ENCODE data around the gene TEAD4.

The TEAD4 gene

GRCh38 chr12:3032770-3033538 is 73.8 kb downstream of the TEAD4 start:
- no peak for DNase-seq (ENCODE audit: low read depth)

- no peak for DNase-seq (ENCODE audit: low read depth)
These were observed 74.3 kb downstream of the TEAD4 start for GRCh38 chr12:3033539-3033867.

GRCh38 chr12:3034067-3034750 is 75.0 kb downstream of the TEAD4 start:
- DNase-seq (ENCODE audit: low read depth), result peak; percentile 48

GRCh38 chr12:3035171-3035570 is 76.0 kb downstream of the TEAD4 start:
- no peak for DNase-seq (ENCODE audit: low read depth)

GRCh38 chr12:3035815-3036702 is 76.9 kb downstream of the TEAD4 start:
- no peak for DNase-seq (ENCODE audit: low read depth)

GRCh38 chr12:3036901-3037600 is 77.9 kb downstream of the TEAD4 start:
- DNase-seq (ENCODE audit: low read depth), result no peak

GRCh38 chr12:3038166-3038565 is 79.0 kb downstream of the TEAD4 start:
- DNase-seq (ENCODE audit: low read depth), result no peak

- no peak for DNase-seq (ENCODE audit: low read depth)
These were observed 79.8 kb downstream of the TEAD4 start for GRCh38 chr12:3038926-3039510.

GRCh38 chr12:3040026-3040656 is 80.9 kb downstream of the TEAD4 start:
- DNase-seq (ENCODE audit: low read depth), result no peak

GRCh38 chr12:3040663-3041544 is 81.7 kb downstream of the TEAD4 start:
- no peak for DNase-seq (ENCODE audit: low read depth)

GRCh38 chr12:3041558-3042164 is 82.5 kb downstream of the TEAD4 start:
- peak; percentile 65 for DNase-seq (ENCODE audit: low read depth)

- DNase-seq (ENCODE audit: low read depth), result no peak
These were observed 83.2 kb downstream of the TEAD4 start for GRCh38 chr12:3042394-3042793.

- no peak for DNase-seq (ENCODE audit: low read depth)
These were observed 83.6 kb downstream of the TEAD4 start for GRCh38 chr12:3042826-3043225.

GRCh38 chr12:3043406-3043805 is 84.2 kb downstream of the TEAD4 start:
- DNase-seq (ENCODE audit: low read depth), result no peak

GRCh38 chr12:3044141-3044630 is 85.0 kb downstream of the TEAD4 start:
- no peak for DNase-seq (ENCODE audit: low read depth)

GRCh38 chr12:3045494-3045893 is 86.3 kb downstream of the TEAD4 start:
- no peak for DNase-seq (ENCODE audit: low read depth)

- DNase-seq (ENCODE audit: low read depth), result no peak
These were observed 86.8 kb downstream of the TEAD4 start for GRCh38 chr12:3045989-3046388.

GRCh38 chr12:3046441-3047200 is 87.4 kb downstream of the TEAD4 start:
- no peak for DNase-seq (ENCODE audit: low read depth)

GRCh38 chr12:3047961-3048360 is 88.8 kb downstream of the TEAD4 start:
- no peak for DNase-seq (ENCODE audit: low read depth)
